Ovary (tissue), 9 donors: ENCODE results near the gene PALLD. TPM values are rescaled to one million over a fixed set of nuclear protein-coding genes. Genes with fewer than 3 reads are reported as not detected.

Experiments used
- DNase-seq, 5 donors: peaks; one replicate each; pipeline ENCODE4 v3.0.0-alpha.2; 2019 to 2020
- H3K27ac ChIP-seq, 2 donors: fragments of 200-600 bp; one replicate each; pipeline versions ENCODE4 v1.5.1 to v1.8.0; 2019 to 2022
- H3K27me3 ChIP-seq: fragments of 200-600 bp; one replicate; pipeline ENCODE4 v1.8.0; 2022
- H3K36me3 ChIP-seq: fragments of 200-600 bp; sonication (generic); one replicate; pipeline ENCODE4 v1.5.1; 2019
- H3K4me1 ChIP-seq: one replicate; pipeline ENCODE4 v1.8.1; 2013; ENCODE audit warnings: mild to moderate bottlenecking, moderate library complexity; ENCODE audit not compliant: insufficient read depth
- H3K4me3 ChIP-seq: fragments of 200-600 bp; sonication (generic); one replicate; pipeline ENCODE4 v1.5.1; 2017
- H3K9me3 ChIP-seq, 2 donors: fragments of 200-600 bp in 1 of 2; sonication (generic) in 1 of 2; one replicate each; pipeline versions ENCODE4 v1.5.1 to v1.8.1; 2013 to 2019; ENCODE audit warnings: mild to moderate bottlenecking in 1 of 2, moderate library complexity in 1 of 2
- EP300 ChIP-seq: sonication (generic); formaldehyde crosslinking; IDR thresholded peaks from one replicate; pipeline ENCODE4 v1.6.1; 2017; ENCODE audit warnings: antibody characterized with exemption
- POLR2A ChIP-seq: fragments of 450-650 bp; IDR thresholded peaks from one replicate; pipeline ENCODE4 v1.6.1; 2017; ENCODE audit warnings: antibody characterized with exemption, mild to moderate bottlenecking, moderate library complexity
- WGBS, 3 donors: extraction: QIAGEN DNeasy Blood & Tissue Kit in 1 of 3; methylation state at CpG; one replicate each; pipeline versions ENCODE4 v1.1.5 to v1.1.7; 2013 to 2017; 5-methylcytosine and 5-hydroxymethylcytosine counted together
- intact Hi-C, 4 donors: fragments of 100-400 bp; cut with DNase I; formaldehyde crosslinking; loops; one replicate each; pipeline versions ENCODE4 v1.11.0 to v1.15.1; 2022 to 2023
- polyA plus RNA-seq, 2 donors: library from polyadenylated mRNA; stranded (reverse); fragments of 200-250 nt in 1 of 2; fragments of 350-450 nt in 1 of 2; fragmentation: Illumina TruSeq in 1 of 2; extraction: RNeasy Lipid Tissue Mini Kit (QIAGEN cat#74804) in 1 of 2; gene quantifications; one replicate each; pipeline ENCODE4 v1.2.3, GENCODE V29; 2013 to 2014
- total RNA-seq, 7 donors: library from RNA; depleted of rRNA in 2 of 7; stranded (reverse); fragments of >200 nt in 2 of 7; fragmentation: NEBNext Ultra II Directional in 3 of 7; extraction: Animal tissue kit (Norgen Biotek cat#: 25700) in 3 of 7; gene quantifications; one replicate each; pipeline versions ENCODE4 v1.1.0 to v1.2.4, GENCODE V29; 2016 to 2023
- TF ChIP-seq, protein P1 (sequence below), 3 donors: fragments of 450-650 bp in 2 of 3; fragments of 200-600 bp in 1 of 3; IDR thresholded peaks; one replicate each; pipeline versions ENCODE4 v1.5.1 to v1.8.0; 2016 to 2022; ENCODE audit warnings: antibody characterized with exemption in 3 of 3, mild to moderate bottlenecking in 1 of 3
- donor health status: DM: no; HTN: no; CAD: no; lungs with moderate emphysema.
- donor health status: DM: no; HTN: no; CAD: no.
- donor health status: Bipolar disorder and iron deficiency.
- donor health status: DM: yes; HTN: yes; CAD: no.
- donor health status: DM: no; HTN: no; CAD: no.
- donor health status: DM: yes; HTN: yes; CAD: no.

The PALLD gene
- total and polyA plus RNA-seq, 9 donors: 96.8 to 605 (median 137) TPM

DNA sequence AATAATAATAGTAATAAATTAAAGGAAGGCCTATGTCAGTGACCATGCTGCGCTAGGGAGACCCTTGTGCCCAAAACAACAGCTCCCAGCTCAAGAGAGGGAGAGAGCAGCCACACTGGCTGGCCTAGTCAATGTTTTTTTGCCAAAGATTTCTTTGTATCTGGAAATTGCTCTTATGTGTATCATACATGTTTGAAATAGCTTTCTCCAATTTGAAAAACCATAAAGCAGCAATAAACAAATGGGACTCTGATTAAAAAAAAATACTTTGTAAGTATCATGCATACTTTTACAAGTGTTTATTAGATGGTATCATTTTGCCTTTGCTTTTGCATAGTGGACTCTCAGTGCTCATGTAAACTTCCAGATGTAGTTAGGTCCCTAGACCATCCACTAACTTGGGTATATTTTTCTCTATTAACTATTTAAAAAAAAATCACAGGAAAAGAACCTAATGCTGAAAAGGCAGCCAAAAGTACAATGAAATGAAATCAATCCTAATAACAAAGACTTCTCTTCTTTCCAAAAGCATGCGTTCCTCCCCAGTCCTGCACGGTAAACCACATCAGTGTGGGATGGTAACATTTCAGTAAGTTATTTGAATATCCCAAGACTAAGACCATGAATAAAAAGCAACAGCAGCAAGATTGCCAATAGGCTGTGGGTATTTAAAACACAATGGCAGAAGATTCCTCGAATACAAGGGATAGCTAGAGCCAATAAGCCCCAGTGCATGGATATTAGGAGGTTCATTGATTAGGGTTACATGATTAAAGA is 117.6 kb downstream of the PALLD start:
- Histone ChIP-seq H3K4me3 (no peak overlapping the region), H3K9me3 (no peaks in the 10 kb centered on the region), H3K27ac (no peak overlapping the region), H3K36me3 (no peaks in the 10 kb centered on the region), H3K27me3 (no peaks in the 10 kb centered on the region), H3K4me1 (peaks cover 1% of the 10 kb centered on the region)
- WGBS, 3 donors: 67 to 76% (median 75%) methylated on average over 4 of the region's 4 CpGs
- intact Hi-C loops: no loop called here
- no peak for TF ChIP-seq POLR2A
- TF ChIP-seq, protein P1, sequence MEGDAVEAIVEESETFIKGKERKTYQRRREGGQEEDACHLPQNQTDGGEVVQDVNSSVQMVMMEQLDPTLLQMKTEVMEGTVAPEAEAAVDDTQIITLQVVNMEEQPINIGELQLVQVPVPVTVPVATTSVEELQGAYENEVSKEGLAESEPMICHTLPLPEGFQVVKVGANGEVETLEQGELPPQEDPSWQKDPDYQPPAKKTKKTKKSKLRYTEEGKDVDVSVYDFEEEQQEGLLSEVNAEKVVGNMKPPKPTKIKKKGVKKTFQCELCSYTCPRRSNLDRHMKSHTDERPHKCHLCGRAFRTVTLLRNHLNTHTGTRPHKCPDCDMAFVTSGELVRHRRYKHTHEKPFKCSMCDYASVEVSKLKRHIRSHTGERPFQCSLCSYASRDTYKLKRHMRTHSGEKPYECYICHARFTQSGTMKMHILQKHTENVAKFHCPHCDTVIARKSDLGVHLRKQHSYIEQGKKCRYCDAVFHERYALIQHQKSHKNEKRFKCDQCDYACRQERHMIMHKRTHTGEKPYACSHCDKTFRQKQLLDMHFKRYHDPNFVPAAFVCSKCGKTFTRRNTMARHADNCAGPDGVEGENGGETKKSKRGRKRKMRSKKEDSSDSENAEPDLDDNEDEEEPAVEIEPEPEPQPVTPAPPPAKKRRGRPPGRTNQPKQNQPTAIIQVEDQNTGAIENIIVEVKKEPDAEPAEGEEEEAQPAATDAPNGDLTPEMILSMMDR (IDR thresholded peaks at IDR 0.05): no peak
- no peak for TF ChIP-seq EP300
- no peak for DNase-seq

DNA sequence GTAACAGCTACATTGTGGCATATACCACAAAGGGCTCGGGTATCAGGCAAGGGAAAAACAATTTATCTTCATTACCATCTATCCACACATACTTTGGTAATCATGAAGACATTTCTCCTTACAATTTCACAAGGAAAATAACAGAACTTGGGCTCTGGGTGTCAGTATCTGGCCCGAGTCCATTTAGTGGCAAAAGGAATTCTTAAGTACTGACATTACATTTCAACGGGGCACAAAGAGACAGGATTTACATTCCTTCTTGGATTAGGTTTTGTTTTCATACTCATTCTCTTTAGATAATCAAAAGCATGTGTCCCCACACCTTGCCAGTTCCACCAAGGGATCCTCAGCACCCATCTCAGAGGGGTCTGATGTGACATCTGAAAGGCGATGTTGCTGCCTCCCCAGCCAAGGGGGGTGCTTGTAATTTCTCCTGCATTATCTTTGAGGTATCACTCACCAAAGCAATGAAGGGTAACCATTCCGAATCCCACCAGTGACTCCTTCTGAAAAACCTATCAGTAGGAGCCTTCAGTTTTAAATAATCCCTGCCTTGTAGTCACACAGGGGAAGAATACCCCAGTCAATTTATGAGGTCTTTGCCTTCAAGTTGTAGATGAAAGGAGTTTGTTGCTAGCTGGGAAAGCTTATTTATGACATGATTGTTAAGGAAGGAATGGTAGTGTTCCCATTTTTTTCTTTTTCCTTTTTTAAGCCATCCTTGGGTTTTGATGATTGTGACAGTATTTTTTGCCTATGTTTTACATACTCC is 118.6 kb downstream of the PALLD start:
- Histone ChIP-seq H3K9me3 (no peaks in the 10 kb centered on the region), H3K27ac (no peak overlapping the region), H3K4me3 (no peak overlapping the region), H3K36me3 (no peaks in the 10 kb centered on the region), H3K4me1 (peaks cover 1% of the 10 kb centered on the region), H3K27me3 (no peaks in the 10 kb centered on the region)
- TF ChIP-seq EP300: no peak
- DNase-seq: no peak
- 70 to 75% (median 72%) methylated on average over 5 of the region's 5 CpGs for WGBS, 3 donors
- intact Hi-C loops: no loop called here

DNA sequence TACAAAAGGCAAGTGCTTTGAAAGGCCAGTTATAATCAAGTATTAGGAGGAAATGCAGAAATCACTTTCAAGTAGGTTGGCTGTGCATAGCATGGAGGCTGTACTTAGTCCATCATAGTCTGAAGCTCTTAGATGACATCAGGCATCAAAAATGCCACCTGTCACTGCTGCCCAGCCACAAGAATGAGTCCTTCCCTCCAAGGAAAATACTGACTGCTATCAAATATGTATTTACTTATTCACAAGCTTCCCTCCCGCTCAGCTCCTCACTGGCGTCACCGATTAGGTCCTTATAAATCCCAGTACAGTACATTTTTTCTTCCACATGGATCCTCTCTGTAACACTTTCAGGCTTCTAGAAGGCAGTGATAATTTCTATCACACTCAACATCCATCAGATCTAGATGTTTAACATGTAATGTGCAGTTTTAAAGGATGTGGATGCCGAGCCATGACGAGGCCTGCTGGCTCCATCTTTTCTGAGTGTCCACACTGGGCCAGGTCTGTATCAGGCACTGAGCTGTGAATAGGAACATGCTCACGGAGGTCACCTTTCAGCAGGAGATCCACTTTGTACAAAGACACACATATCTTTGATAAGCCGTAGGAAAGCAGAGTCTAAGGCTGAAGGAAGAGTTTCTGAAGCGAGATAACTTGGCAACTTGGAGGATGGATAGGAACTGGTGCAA is 121.9 kb downstream of the PALLD start:
- DNase-seq: no peak
- Histone ChIP-seq H3K4me1 (no peaks in the 10 kb centered on the region), H3K4me3 (no peak overlapping the region), H3K9me3 (no peaks in the 10 kb centered on the region), H3K36me3 (no peaks in the 10 kb centered on the region), H3K27ac (no peak overlapping the region), H3K27me3 (no peaks in the 10 kb centered on the region)
- 91 to 96% (median 92%) methylated on average over 8 of the region's 8 CpGs for WGBS, 3 donors
- intact Hi-C loops: no loop called here
- no peak for TF ChIP-seq POLR2A
- TF ChIP-seq EP300: no peak
- TF ChIP-seq, protein P1 (IDR thresholded peaks at IDR 0.05): no peak

DNA sequence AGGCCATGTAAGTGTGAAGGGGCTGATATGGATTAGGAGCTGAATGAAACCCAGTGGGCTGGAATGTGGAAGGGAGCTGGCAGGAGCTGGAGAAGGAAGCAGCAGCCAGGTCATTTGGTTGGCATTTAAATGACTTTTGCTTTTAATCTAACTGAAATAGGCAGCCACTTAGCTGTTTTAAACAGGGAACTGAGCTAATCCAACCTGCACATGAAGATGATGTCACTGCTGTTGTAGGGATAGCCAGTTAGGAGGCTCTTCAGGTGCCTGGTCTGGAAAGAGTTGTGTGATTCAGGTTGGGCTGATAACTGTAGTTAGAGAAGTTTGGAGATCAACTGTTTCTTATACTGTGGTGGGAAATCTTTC is 122.4 kb downstream of the PALLD start:
- Histone ChIP-seq H3K4me1 (no peaks in the 10 kb centered on the region), H3K9me3 (no peaks in the 10 kb centered on the region), H3K4me3 (no peak overlapping the region), H3K27me3 (no peaks in the 10 kb centered on the region), H3K27ac (no peak overlapping the region), H3K36me3 (no peaks in the 10 kb centered on the region)
- DNase-seq: no peak
- intact Hi-C loops: no loop called here
- TF ChIP-seq POLR2A: no peak
- TF ChIP-seq EP300: no peak
- TF ChIP-seq, protein P1 (IDR thresholded peaks at IDR 0.05): no peak
